CD4-positive, alpha-beta T cell (primary cell): ENCODE measurements around the gene RAB20. TPM values are rescaled to one million over a fixed set of nuclear protein-coding genes. Genes with fewer than 3 reads are reported as not detected.

Source experiments
- ATAC-seq: fragments of 200-7000 bp; cut with Tn5 transposase; one replicate; pipeline ENCODE4 v1.10.0; 2022; ENCODE audit warnings: mild to moderate bottlenecking; ENCODE audit not compliant: poor library complexity
- CTCF ChIA-PET: fragments of 350-600 bp; sonication (Branson Sonifier 250); formaldehyde crosslinking; loops from one replicate; lab custom pipeline; 2021; ENCODE audit warnings: antibody characterized with exemption, inconsistent platforms; lab: Charles Lee
- POLR2A ChIA-PET: fragments of 350-600 bp; sonication (Branson Sonifier 250); formaldehyde crosslinking; loops from one replicate; lab custom pipeline; 2021; ENCODE audit warnings: antibody characterized with exemption, inconsistent platforms; lab: Charles Lee
- DNase-seq, 14 experiments: peaks; one replicate each; pipeline ENCODE4 v3.0.0-alpha.2; 2013 to 2020; ENCODE audit warnings: mixed read lengths in 2 of 14
- H3K27ac ChIP-seq, 2 donors: one replicate each; pipeline versions ENCODE4 v1.5.1 to v1.7.0; 2013; ENCODE audit warnings: low read length in 2 of 2, low read depth in 1 of 2, mild to moderate bottlenecking in 1 of 2
- H3K27me3 ChIP-seq, 2 experiments: 1 replicate in 1 of 2; 2 replicates in 1 of 2; pipeline versions ENCODE4 v1.6.1 to v1.7.0; 2013; ENCODE audit warnings: low read length in 2 of 2, control low read depth in 1 of 2, mild to moderate bottlenecking in 1 of 2, moderate library complexity in 1 of 2; ENCODE audit not compliant: insufficient read depth in 2 of 2, control insufficient read depth in 1 of 2
- H3K36me3 ChIP-seq: one replicate; pipeline ENCODE4 v1.6.1; 2013; ENCODE audit warnings: low read length, control low read depth; ENCODE audit not compliant: insufficient read depth
- H3K4me1 ChIP-seq: one replicate; pipeline ENCODE4 v1.6.1; 2013; ENCODE audit warnings: low read length, control low read depth; ENCODE audit not compliant: insufficient read depth
- H3K4me3 ChIP-seq: one replicate; pipeline ENCODE4 v1.5.1; 2013; ENCODE audit warnings: mild to moderate bottlenecking, low read length, moderate library complexity
- H3K9me3 ChIP-seq, 2 experiments: 1 replicate in 1 of 2; 2 replicates in 1 of 2; pipeline versions ENCODE4 v1.6.1 to v1.7.0; 2013; ENCODE audit warnings: low read length in 2 of 2, mild to moderate bottlenecking in 2 of 2, control low read depth in 1 of 2, moderate library complexity in 1 of 2; ENCODE audit not compliant: control insufficient read depth in 1 of 2, insufficient read depth in 1 of 2
- H3K27ac Mint-ChIP-seq: one replicate; pipeline ENCODE4 v1.8.0; 2020; ENCODE audit warnings: mixed read lengths
- H3K27me3 Mint-ChIP-seq: one replicate; pipeline ENCODE4 v1.8.0; 2021; ENCODE audit warnings: mixed read lengths
- H3K36me3 Mint-ChIP-seq: one replicate; pipeline ENCODE4 v1.8.0; 2021; ENCODE audit warnings: low read depth, mixed read lengths
- H3K4me1 Mint-ChIP-seq: one replicate; pipeline ENCODE4 v1.8.0; 2021; ENCODE audit warnings: low read depth, mixed read lengths
- H3K4me3 Mint-ChIP-seq: one replicate; pipeline ENCODE4 v1.8.0; 2020; ENCODE audit warnings: mild to moderate bottlenecking, mixed read lengths
- H3K9me3 Mint-ChIP-seq: one replicate; pipeline ENCODE4 v1.8.0; 2020; ENCODE audit warnings: mixed read lengths
- intact Hi-C, 2 experiments: fragments of 100-400 bp; cut with DNase I in 1 of 2; cut with micrococcal nuclease in 1 of 2; formaldehyde crosslinking; loops; one replicate each; pipeline versions ENCODE4 v1.15.1 to v1.9.0; 2023 to 2025; cut with DNase I, micrococcal nuclease
- total RNA-seq, 174 experiments: library from RNA in 2 of 174; stranded (reverse) in 2 of 174; gene quantifications; one replicate each; pipeline ENCODE4 v1.2.3 and lab custom pipeline; 2021 to 2026
- TF ChIP-seq, protein P1 (sequence below): fragments of 200-600 bp; IDR thresholded peaks from one replicate; pipeline ENCODE4 v1.8.0; 2022; ENCODE audit warnings: antibody characterized with exemption, mild to moderate bottlenecking

RAB20 gene
- total RNA-seq, 2 experiments from 2014 or later = 0.89 to 1.4 TPM

DNA sequence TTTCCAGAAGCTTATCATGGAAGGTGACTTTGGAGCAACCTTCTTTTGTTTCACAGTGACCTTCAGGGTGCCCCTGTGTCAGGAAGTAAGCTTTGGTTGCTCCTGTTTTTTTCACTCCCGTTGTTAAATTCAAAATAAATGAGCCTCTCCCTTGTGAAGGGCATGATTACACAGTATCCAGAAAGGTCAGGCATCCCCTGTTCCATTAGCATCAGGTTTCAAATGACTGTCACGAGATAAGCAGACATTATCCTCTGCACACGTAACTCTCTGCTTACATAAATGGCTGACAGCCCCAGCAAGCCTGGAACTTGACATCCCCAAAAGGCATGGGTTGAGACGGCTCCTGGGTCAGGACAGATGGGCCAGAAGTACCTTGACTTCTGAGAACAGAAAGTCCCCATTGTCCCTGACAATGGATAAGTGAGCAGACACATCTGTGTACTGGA is 52.0 kb downstream of the RAB20 start:
- Histone ChIP-seq H3K4me1 (peaks cover 5% of the 10 kb centered on the region), H3K27me3 (peaks cover 0 to 2% of the 10 kb centered on the region in 2 experiments), H3K36me3 (no peaks in the 10 kb centered on the region), H3K4me3 (no peak overlapping the region), H3K27ac (no peak overlapping the region), H3K9me3 (peaks cover 0 to 11% of the 10 kb centered on the region in 2 experiments)
- Mint-ChIP-seq H3K9me3 (no peaks in the 10 kb centered on the region), H3K27ac (no peak overlapping the region), H3K36me3 (no peaks in the 10 kb centered on the region), H3K4me1 (no peaks in the 10 kb centered on the region), H3K4me3 (no peak overlapping the region), H3K27me3 (peaks cover 15% of the 10 kb centered on the region)
- ChIA-PET CTCF (no interaction called here), POLR2A (no interaction called here)
- DNase-seq (no peak), ATAC-seq (no peak)
- TF ChIP-seq, protein P1, sequence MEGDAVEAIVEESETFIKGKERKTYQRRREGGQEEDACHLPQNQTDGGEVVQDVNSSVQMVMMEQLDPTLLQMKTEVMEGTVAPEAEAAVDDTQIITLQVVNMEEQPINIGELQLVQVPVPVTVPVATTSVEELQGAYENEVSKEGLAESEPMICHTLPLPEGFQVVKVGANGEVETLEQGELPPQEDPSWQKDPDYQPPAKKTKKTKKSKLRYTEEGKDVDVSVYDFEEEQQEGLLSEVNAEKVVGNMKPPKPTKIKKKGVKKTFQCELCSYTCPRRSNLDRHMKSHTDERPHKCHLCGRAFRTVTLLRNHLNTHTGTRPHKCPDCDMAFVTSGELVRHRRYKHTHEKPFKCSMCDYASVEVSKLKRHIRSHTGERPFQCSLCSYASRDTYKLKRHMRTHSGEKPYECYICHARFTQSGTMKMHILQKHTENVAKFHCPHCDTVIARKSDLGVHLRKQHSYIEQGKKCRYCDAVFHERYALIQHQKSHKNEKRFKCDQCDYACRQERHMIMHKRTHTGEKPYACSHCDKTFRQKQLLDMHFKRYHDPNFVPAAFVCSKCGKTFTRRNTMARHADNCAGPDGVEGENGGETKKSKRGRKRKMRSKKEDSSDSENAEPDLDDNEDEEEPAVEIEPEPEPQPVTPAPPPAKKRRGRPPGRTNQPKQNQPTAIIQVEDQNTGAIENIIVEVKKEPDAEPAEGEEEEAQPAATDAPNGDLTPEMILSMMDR = no peak
- intact Hi-C loops = no loop called here

DNA sequence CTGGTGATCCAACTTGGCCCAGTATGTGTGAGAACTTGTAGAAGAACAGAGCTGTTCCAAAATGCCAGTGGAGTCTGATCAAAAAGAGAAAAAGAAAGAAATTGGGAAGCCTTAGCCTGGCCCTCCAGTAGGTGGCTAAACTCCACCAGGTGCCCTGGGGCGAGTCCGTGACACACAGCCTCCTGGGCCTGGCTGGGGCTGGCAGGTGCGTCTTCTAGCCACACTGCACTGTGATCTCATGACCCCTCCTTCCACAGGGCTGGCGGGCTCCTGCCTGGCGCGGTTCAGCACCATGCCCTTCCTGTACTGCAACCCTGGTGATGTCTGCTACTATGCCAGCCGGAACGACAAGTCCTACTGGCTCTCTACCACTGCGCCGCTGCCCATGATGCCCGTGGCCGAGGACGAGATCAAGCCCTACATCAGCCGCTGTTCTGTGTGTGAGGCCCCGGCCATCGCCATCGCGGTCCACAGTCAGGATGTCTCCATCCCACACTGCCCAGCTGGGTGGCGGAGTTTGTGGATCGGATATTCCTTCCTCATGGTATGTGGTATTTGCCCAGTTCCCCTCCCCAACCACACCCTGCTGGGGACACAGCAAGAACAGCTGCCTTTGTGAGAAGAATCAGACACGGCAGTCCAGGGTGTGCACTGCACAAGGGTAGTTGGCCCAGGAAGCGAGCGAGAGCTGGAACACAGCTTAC is 53.7 kb downstream of the RAB20 start:
- peaks cover 0 to 15% of the 10 kb centered on the region in 2 experiments for H3K9me3 ChIP-seq
- H3K4me1 ChIP-seq = peaks cover 5% of the 10 kb centered on the region
- TF ChIP-seq, protein P1 = no peak
- ChIA-PET POLR2A (no interaction called here), CTCF (no interaction called here)
- Mint-ChIP-seq H3K9me3 (no peaks in the 10 kb centered on the region), H3K4me3 (no peak overlapping the region), H3K36me3 (no peaks in the 10 kb centered on the region), H3K27ac (no peak overlapping the region), H3K27me3 (peaks cover 15% of the 10 kb centered on the region), H3K4me1 (no peaks in the 10 kb centered on the region)
- ATAC-seq (no peak), DNase-seq (no peak)
- intact Hi-C loops = no loop called here
- no peak overlapping the region for H3K27ac ChIP-seq
- no peak overlapping the region for H3K4me3 ChIP-seq
- H3K27me3 ChIP-seq = peaks cover 0 to 2% of the 10 kb centered on the region in 2 experiments
- H3K36me3 ChIP-seq = no peaks in the 10 kb centered on the region

DNA sequence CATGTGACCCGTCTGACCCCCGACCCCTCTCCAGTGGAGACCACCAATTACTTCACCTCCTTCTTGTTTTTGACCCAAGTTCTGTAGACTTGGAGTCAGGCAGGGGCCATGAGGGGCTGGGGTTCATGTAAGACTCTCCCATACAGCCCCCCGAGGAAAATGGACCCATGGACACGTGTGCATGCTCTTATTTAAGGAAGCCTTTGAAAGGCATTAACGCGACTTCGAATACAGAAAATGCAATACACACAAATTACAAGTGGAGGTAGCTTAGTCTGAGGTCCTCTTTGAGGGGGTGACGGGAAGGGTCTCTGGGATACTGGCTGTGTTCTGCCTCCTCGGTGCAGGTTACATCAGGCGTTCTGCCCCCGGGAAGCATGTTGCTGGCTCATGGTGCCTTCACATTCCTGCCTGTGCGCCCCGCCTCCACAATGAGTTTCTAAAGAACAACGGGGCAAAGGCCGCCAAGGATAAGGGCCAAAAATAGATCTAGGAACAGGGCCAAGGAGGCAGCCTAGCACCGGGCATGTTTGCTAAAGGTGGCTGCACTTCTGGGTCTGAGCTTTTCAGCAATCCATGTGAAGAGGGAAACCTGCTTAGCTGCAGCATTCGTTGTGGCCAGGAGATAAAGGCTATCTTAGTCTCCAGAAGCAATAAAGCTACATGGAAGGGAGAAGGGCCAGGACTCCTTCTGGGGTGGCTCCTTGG is 54.5 kb downstream of the RAB20 start:
- Mint-ChIP-seq H3K27me3 (peaks cover 15% of the 10 kb centered on the region), H3K27ac (no peak overlapping the region), H3K4me3 (no peak overlapping the region), H3K4me1 (no peaks in the 10 kb centered on the region), H3K9me3 (no peaks in the 10 kb centered on the region), H3K36me3 (no peaks in the 10 kb centered on the region)
- intact Hi-C loops = no loop called here
- peaks cover 5% of the 10 kb centered on the region for H3K4me1 ChIP-seq
- no peak overlapping the region for H3K27ac ChIP-seq
- H3K27me3 ChIP-seq = peaks cover 0 to 2% of the 10 kb centered on the region in 2 experiments
- peaks cover 0 to 15% of the 10 kb centered on the region in 2 experiments for H3K9me3 ChIP-seq
- POLR2A ChIA-PET = no interaction called here
- DNase-seq (no peak), ATAC-seq (no peak)
- TF ChIP-seq, protein P1 = no peak
- CTCF ChIA-PET = no interaction called here
- no peak overlapping the region for H3K4me3 ChIP-seq
- no peaks in the 10 kb centered on the region for H3K36me3 ChIP-seq
